ENCODE data around the gene PRKD2.
"Not testable (repeated sequence)": the region's sequence is repeated elsewhere in the genome, so short reads cannot be mapped to it uniquely, and the experiment has no call there.

The PRKD2 gene

GRCh38 chr19:46714444-46715106 lies 2.3 kb downstream of the PRKD2 start:
- FAIRE-seq = peak; percentile 76
- TF ChIP-seq SPI1 (IDR thresholded peaks at IDR 0.05; ENCODE audit: low read depth, low read length) (peak; percentile 52; the same call in 1 of the 2 replicates), POLR2AphosphoS5 (IDR thresholded peaks at IDR 0.05; ENCODE audit: low read depth, low read length) (no peak)
- peak; percentile 84 for DNase-seq (ENCODE audit: insufficient read length, low spot score)

- TF ChIP-seq POLR2A (IDR thresholded peaks at IDR 0.05; ENCODE audit: low read depth, low read length) = no peak
- TF ChIP-seq POLR2AphosphoS5 (IDR thresholded peaks at IDR 0.05; ENCODE audit: low read depth, low read length) = no peak
- TF ChIP-seq PAX5 (IDR thresholded peaks at IDR 0.05; ENCODE audit: insufficient read depth, low read length, severe bottlenecking) = no peak
- TF ChIP-seq POU2F2 (IDR thresholded peaks at IDR 0.05; ENCODE audit: low read depth, low read length) = no peak
- no peak for TF ChIP-seq SPI1 (IDR thresholded peaks at IDR 0.05; ENCODE audit: low read depth, low read length)
- no peak for TF ChIP-seq TAF1 (IDR thresholded peaks at IDR 0.05; ENCODE audit: low read depth, low read length)
- DNase-seq (ENCODE audit: insufficient read length, low spot score) (peak; percentile 83), FAIRE-seq (peak; percentile 62)
Observed at GRCh38 chr19:46713781-46714443, 3.0 kb downstream of the PRKD2 start.

- not testable (repeated sequence) for DNase-seq (ENCODE audit: insufficient read length, low spot score); FAIRE-seq
Observed at GRCh38 chr19:46712768-46713338, 4.1 kb downstream of the PRKD2 start.

GRCh38 chr19:46710687-46711086 lies 6.2 kb downstream of the PRKD2 start:
- TF ChIP-seq POLR2A (IDR thresholded peaks at IDR 0.05; ENCODE audit: low read depth, low read length) (no peak), PAX5 (IDR thresholded peaks at IDR 0.05; ENCODE audit: insufficient read depth, low read length, severe bottlenecking) (no peak), TAF1 (IDR thresholded peaks at IDR 0.05; ENCODE audit: low read depth, low read length) (no peak), POU2F2 (IDR thresholded peaks at IDR 0.05; ENCODE audit: low read depth, low read length) (no peak), POLR2AphosphoS5 (IDR thresholded peaks at IDR 0.05; ENCODE audit: low read depth, low read length) (no peak), SPI1 (IDR thresholded peaks at IDR 0.05; ENCODE audit: low read depth, low read length) (no peak)
- FAIRE-seq = no peak
- no peak for DNase-seq (ENCODE audit: insufficient read length, low spot score)

- TF ChIP-seq PAX5 (IDR thresholded peaks at IDR 0.05; ENCODE audit: insufficient read depth, low read length, severe bottlenecking) (no peak), POLR2AphosphoS5 (IDR thresholded peaks at IDR 0.05; ENCODE audit: low read depth, low read length) (no peak), POU2F2 (IDR thresholded peaks at IDR 0.05; ENCODE audit: low read depth, low read length) (no peak), TAF1 (IDR thresholded peaks at IDR 0.05; ENCODE audit: low read depth, low read length) (no peak), SPI1 (IDR thresholded peaks at IDR 0.05; ENCODE audit: low read depth, low read length) (no peak), POLR2A (IDR thresholded peaks at IDR 0.05; ENCODE audit: low read depth, low read length) (no peak; the same call in 1 of the 2 replicates)
- DNase-seq (ENCODE audit: insufficient read length, low spot score) (peak; percentile 87), FAIRE-seq (peak; percentile 74)
Observed at GRCh38 chr19:46704379-46705076, 12.4 kb downstream of the PRKD2 start.

GRCh38 chr19:46700704-46701103 lies 16.2 kb downstream of the PRKD2 start:
- FAIRE-seq (no peak), DNase-seq (ENCODE audit: insufficient read length, low spot score) (no peak)
- TF ChIP-seq TAF1 (IDR thresholded peaks at IDR 0.05; ENCODE audit: low read depth, low read length) (no peak), POLR2AphosphoS5 (IDR thresholded peaks at IDR 0.05; ENCODE audit: low read depth, low read length) (no peak), POLR2A (IDR thresholded peaks at IDR 0.05; ENCODE audit: low read depth, low read length) (no peak), PAX5 (IDR thresholded peaks at IDR 0.05; ENCODE audit: insufficient read depth, low read length, severe bottlenecking) (no peak), SPI1 (IDR thresholded peaks at IDR 0.05; ENCODE audit: low read depth, low read length) (no peak), POU2F2 (IDR thresholded peaks at IDR 0.05; ENCODE audit: low read depth, low read length) (no peak)

- no peak for TF ChIP-seq POLR2AphosphoS5 (IDR thresholded peaks at IDR 0.05; ENCODE audit: low read depth, low read length)
- no peak for TF ChIP-seq POLR2A (IDR thresholded peaks at IDR 0.05; ENCODE audit: low read depth, low read length)
- TF ChIP-seq PAX5 (IDR thresholded peaks at IDR 0.05; ENCODE audit: insufficient read depth, low read length, severe bottlenecking) = no peak
- TF ChIP-seq POU2F2 (IDR thresholded peaks at IDR 0.05; ENCODE audit: low read depth, low read length) = no peak
- no peak for TF ChIP-seq SPI1 (IDR thresholded peaks at IDR 0.05; ENCODE audit: low read depth, low read length)
- no peak for TF ChIP-seq TAF1 (IDR thresholded peaks at IDR 0.05; ENCODE audit: low read depth, low read length)
- no peak for DNase-seq (ENCODE audit: insufficient read length, low spot score)
- no peak for FAIRE-seq
Observed at GRCh38 chr19:46698395-46699321, 18.3 kb downstream of the PRKD2 start.

GRCh38 chr19:46697204-46697960 lies 19.5 kb downstream of the PRKD2 start:
- DNase-seq (ENCODE audit: insufficient read length, low spot score) (no peak), FAIRE-seq (no peak)

GRCh38 chr19:46696866-46697203 lies 20.1 kb downstream of the PRKD2 start:
- DNase-seq (ENCODE audit: insufficient read length, low spot score) = no peak

More at GRCh38 chr19:46697204-46697960, 19.5 kb downstream of the PRKD2 start:
- no peak for TF ChIP-seq POLR2A (IDR thresholded peaks at IDR 0.05; ENCODE audit: low read depth, low read length)

More at GRCh38 chr19:46696866-46697203, 20.1 kb downstream of the PRKD2 start:
- FAIRE-seq = no peak
- no peak for TF ChIP-seq POLR2AphosphoS5 (IDR thresholded peaks at IDR 0.05; ENCODE audit: low read depth, low read length)
- no peak for TF ChIP-seq PAX5 (IDR thresholded peaks at IDR 0.05; ENCODE audit: insufficient read depth, low read length, severe bottlenecking)
- TF ChIP-seq POLR2A (IDR thresholded peaks at IDR 0.05; ENCODE audit: low read depth, low read length) = no peak
- no peak for TF ChIP-seq TAF1 (IDR thresholded peaks at IDR 0.05; ENCODE audit: low read depth, low read length)
- no peak for TF ChIP-seq POU2F2 (IDR thresholded peaks at IDR 0.05; ENCODE audit: low read depth, low read length)
- TF ChIP-seq SPI1 (IDR thresholded peaks at IDR 0.05; ENCODE audit: low read depth, low read length) = no peak

All from GM12891 (cell line).